MM.1S (cell line): Measurements from ENCODE around the gene RASSF7.

ENCODE experiments used
- DNase-seq: peaks from one replicate; pipeline ENCODE4 v3.0.0-alpha.2; 2015
- H2AFZ ChIP-seq: fragments of 300-600 bp; sonication (generic); 2 replicates; pipeline ENCODE4 v1.6.0; 2016; ENCODE audit warnings: antibody characterized with exemption, low read length
- H3F3A ChIP-seq: fragments of 300-600 bp; sonication (generic); 2 replicates; pipeline ENCODE4 v1.6.1; 2016; ENCODE audit warnings: mild to moderate bottlenecking, antibody characterized with exemption, low read length, moderate library complexity, mixed read lengths; ENCODE audit not compliant: insufficient read depth
- H3K27ac ChIP-seq: fragments of 300-600 bp; sonication (generic); 2 replicates; pipeline ENCODE4 v1.5.1; 2016; ENCODE audit warnings: mild to moderate bottlenecking, low read length
- H3K27me3 ChIP-seq: fragments of 300-600 bp; sonication (generic); replicated peaks from 2 replicates; pipeline ENCODE4 v1.6.0; 2016; ENCODE audit warnings: low read length; ENCODE audit not compliant: insufficient read depth
- H3K36me3 ChIP-seq: fragments of 300-600 bp; sonication (generic); replicated peaks from 2 replicates; pipeline ENCODE4 v1.6.1; 2016; ENCODE audit warnings: mild to moderate bottlenecking, low read length, mixed read lengths; ENCODE audit not compliant: insufficient read depth
- H3K4me1 ChIP-seq: fragments of 300-600 bp; sonication (generic); 2 replicates; pipeline ENCODE4 v1.6.1; 2016; ENCODE audit warnings: low read length, mixed read lengths
- H3K4me2 ChIP-seq: fragments of 300-600 bp; sonication (generic); 2 replicates; pipeline ENCODE4 v1.6.0; 2016; ENCODE audit warnings: low read depth, low read length
- H3K4me3 ChIP-seq: fragments of 300-600 bp; sonication (generic); 2 replicates; pipeline ENCODE4 v1.5.1; 2016; ENCODE audit warnings: low read length, mixed read lengths
- H3K79me2 ChIP-seq: fragments of 300-600 bp; sonication (generic); 2 replicates; pipeline ENCODE4 v1.6.1; 2016; ENCODE audit warnings: mixed run types, low read length, mixed read lengths
- H3K9ac ChIP-seq: fragments of 300-600 bp; sonication (generic); 2 replicates; pipeline ENCODE4 v1.6.1; 2016; ENCODE audit warnings: low read length, mixed read lengths
- H3K9me2 ChIP-seq: fragments of 300-600 bp; sonication (generic); replicated peaks from 2 replicates; pipeline ENCODE4 v1.6.1; 2016; ENCODE audit warnings: mild to moderate bottlenecking, low read length, mixed read lengths; ENCODE audit not compliant: insufficient read depth
- H3K9me3 ChIP-seq: fragments of 300-600 bp; sonication (generic); replicated peaks from 2 replicates; pipeline ENCODE4 v1.6.1; 2016; ENCODE audit warnings: mild to moderate bottlenecking, low read length, mixed read lengths; ENCODE audit not compliant: insufficient read depth
- H4K20me1 ChIP-seq: fragments of 300-600 bp; sonication (generic); 2 replicates; pipeline ENCODE4 v1.6.1; 2016; ENCODE audit warnings: mild to moderate bottlenecking, low read length, moderate library complexity, mixed read lengths; ENCODE audit not compliant: insufficient read depth
- EZH2 ChIP-seq: fragments of 300-600 bp; sonication (generic); optimal IDR thresholded peaks from 2 replicates; pipeline ENCODE3; 2017; ENCODE audit warnings: low read depth, mild to moderate bottlenecking, antibody characterized with exemption, low read length, mixed read lengths
- EZH2phosphoT487 ChIP-seq: fragments of 300-600 bp; sonication (generic); IDR thresholded peaks from 2 replicates; pipeline ENCODE4 v1.6.1; 2018; ENCODE audit warnings: antibody characterized with exemption, low read length
- TF ChIP-seq, protein P1 (sequence below): fragments of 300-600 bp; sonication (generic); IDR thresholded peaks from 2 replicates; pipeline ENCODE4 v1.5.1; 2016; ENCODE audit warnings: antibody characterized with exemption, low read length, mixed read lengths

Gene RASSF7

DNA sequence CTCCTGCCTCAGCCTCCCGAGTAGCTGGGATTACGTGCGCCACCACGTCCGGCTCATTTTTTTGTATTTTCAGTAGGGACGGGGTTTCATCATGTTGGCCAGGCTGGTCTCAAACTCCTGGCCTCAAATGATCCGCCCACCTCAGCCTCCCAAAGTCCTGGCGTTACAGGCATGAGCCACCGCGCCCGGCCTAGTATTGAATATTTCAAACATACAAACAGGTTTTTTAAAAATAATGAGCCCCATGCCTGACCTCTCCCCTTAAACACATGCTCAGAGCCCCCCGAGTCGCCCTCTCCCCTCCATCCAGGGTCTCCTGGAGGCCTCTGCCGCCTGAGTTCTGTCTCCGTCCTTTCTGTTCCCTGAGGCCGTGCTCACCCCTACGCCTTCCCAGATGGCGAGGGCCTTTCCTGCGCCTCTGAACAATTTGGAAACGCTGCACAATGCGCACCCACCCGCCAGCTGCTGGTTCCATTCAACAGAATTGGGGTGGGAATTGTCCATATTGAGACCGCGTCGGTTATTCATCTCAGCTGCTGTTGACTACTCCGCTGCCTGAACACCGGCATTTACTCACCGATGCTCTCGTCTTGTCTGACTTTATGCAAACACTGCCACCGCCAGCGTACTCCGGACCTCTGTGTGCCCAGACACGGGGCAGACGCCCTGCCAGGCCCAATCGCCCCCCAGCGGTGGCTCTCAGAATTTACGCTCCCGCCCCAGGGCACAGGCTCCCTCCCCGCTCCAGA, 40.2 kb upstream of the RASSF7 start:
- H3K9me3 ChIP-seq = no peaks in the 10 kb centered on the region
- H3K4me1 ChIP-seq = no peaks in the 10 kb centered on the region
- no peaks in the 10 kb centered on the region for H3K9me2 ChIP-seq
- no peak overlapping the region for H3K4me3 ChIP-seq
- TF ChIP-seq, protein P1, sequence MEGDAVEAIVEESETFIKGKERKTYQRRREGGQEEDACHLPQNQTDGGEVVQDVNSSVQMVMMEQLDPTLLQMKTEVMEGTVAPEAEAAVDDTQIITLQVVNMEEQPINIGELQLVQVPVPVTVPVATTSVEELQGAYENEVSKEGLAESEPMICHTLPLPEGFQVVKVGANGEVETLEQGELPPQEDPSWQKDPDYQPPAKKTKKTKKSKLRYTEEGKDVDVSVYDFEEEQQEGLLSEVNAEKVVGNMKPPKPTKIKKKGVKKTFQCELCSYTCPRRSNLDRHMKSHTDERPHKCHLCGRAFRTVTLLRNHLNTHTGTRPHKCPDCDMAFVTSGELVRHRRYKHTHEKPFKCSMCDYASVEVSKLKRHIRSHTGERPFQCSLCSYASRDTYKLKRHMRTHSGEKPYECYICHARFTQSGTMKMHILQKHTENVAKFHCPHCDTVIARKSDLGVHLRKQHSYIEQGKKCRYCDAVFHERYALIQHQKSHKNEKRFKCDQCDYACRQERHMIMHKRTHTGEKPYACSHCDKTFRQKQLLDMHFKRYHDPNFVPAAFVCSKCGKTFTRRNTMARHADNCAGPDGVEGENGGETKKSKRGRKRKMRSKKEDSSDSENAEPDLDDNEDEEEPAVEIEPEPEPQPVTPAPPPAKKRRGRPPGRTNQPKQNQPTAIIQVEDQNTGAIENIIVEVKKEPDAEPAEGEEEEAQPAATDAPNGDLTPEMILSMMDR = no peak
- TF ChIP-seq EZH2 = no peak
- TF ChIP-seq EZH2phosphoT487 = no peak
- no peak overlapping the region for H3K9ac ChIP-seq
- H4K20me1 ChIP-seq = no peaks in the 10 kb centered on the region
- peaks cover 5% of the 10 kb centered on the region; the same call in 1 of the 2 replicates for H3K27me3 ChIP-seq
- no peaks in the 10 kb centered on the region for H3F3A ChIP-seq
- no peaks in the 10 kb centered on the region for H3K79me2 ChIP-seq
- H3K36me3 ChIP-seq = no peaks in the 10 kb centered on the region
- DNase-seq = no peak
- no peak overlapping the region for H3K4me2 ChIP-seq
- no peak overlapping the region for H2AFZ ChIP-seq
- H3K27ac ChIP-seq = no peak overlapping the region

DNA sequence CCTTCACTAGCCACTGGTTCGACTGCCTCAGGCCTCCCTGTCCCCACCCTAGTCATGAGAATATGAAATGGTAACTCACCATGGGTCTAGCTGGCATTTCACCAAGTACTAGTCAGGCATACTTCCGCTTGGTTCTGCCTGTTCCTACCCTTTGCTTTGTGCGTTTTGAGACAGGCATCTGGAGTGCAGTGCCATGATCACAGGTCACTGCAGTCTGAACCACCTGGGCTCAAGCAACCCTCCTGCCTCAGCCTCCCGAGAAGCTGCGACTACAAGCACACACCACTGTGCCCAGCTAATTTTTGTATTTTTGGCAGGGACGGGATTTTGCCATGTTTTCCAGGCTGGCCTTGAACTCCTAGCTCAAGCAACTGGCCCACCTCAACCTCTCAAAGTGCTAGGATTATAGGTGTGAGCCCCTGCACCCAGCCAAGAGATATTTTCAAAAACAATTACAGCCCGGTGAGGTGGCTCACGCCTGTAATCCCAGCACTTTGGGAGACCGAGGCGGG, 39.5 kb upstream of the RASSF7 start:
- DNase-seq = no peak
- no peaks in the 10 kb centered on the region for H4K20me1 ChIP-seq
- TF ChIP-seq EZH2 (no peak), EZH2phosphoT487 (no peak)
- TF ChIP-seq, protein P1 = no peak

DNA sequence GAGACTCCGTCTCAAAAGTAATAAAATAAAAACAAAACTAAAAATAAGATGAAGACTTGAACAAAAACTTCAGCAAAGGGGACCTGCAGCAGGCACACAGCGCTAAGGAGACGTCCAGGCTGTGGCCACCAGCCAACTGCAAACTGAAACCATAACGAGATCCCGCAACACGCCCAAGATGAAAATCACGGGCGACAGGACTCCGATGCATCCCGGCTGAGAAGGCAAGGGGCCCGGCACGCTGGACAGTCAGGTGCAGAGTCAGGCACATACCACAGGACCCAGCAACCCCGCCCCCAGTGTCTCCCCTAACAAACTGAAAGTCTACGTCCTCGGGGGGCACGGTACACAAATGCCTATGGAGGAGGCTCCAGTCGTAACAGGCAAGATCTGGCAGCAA, 34.6 kb upstream of the RASSF7 start:
- H3K4me2 ChIP-seq = no peak overlapping the region
- H3K9ac ChIP-seq = no peak overlapping the region
- peaks cover 5% of the 10 kb centered on the region; the same call in 1 of the 2 replicates for H3K27me3 ChIP-seq
- H2AFZ ChIP-seq = no peak overlapping the region
- H3K36me3 ChIP-seq = no peaks in the 10 kb centered on the region
- H3K79me2 ChIP-seq = no peaks in the 10 kb centered on the region
- H3F3A ChIP-seq = no peaks in the 10 kb centered on the region
- no peaks in the 10 kb centered on the region for H3K4me1 ChIP-seq
- H3K27ac ChIP-seq = no peak overlapping the region
- H3K9me3 ChIP-seq = no peaks in the 10 kb centered on the region
- TF ChIP-seq EZH2phosphoT487 (no peak), EZH2 (no peak)
- TF ChIP-seq, protein P1 = no peak
- no peak for DNase-seq
- no peaks in the 10 kb centered on the region for H3K9me2 ChIP-seq
- H3K4me3 ChIP-seq = no peak overlapping the region
- no peaks in the 10 kb centered on the region for H4K20me1 ChIP-seq

More for the DNA sequence above, 39.5 kb upstream of the RASSF7 start:
- no peak overlapping the region for H3K4me3 ChIP-seq
- H3K4me2 ChIP-seq = no peak overlapping the region
- H2AFZ ChIP-seq = no peak overlapping the region
- H3F3A ChIP-seq = no peaks in the 10 kb centered on the region
- H3K36me3 ChIP-seq = no peaks in the 10 kb centered on the region
- H3K9ac ChIP-seq = no peak overlapping the region
- H3K79me2 ChIP-seq = no peaks in the 10 kb centered on the region
- no peaks in the 10 kb centered on the region for H3K9me3 ChIP-seq
- no peaks in the 10 kb centered on the region for H3K9me2 ChIP-seq
- peaks cover 5% of the 10 kb centered on the region; the same call in 1 of the 2 replicates for H3K27me3 ChIP-seq
- no peaks in the 10 kb centered on the region for H3K4me1 ChIP-seq
- H3K27ac ChIP-seq = no peak overlapping the region
